Measurements from ENCODE around the gene JAGN1.

GRCh38 chr3:9852528-9852927 lies 37.9 kb upstream of the JAGN1 start:
- no peak for TF ChIP-seq CTCF (IDR thresholded peaks at IDR 0.05; ENCODE audit: insufficient read depth, low read length, poor library complexity, severe bottlenecking)
- no peak for TF ChIP-seq EZH2phosphoT487 (conservative IDR thresholded peaks at IDR 0.05; ENCODE audit: low read length)
